PC-9 (cell line): ENCODE data around the gene S100A9. TPM values are rescaled to one million over a fixed set of nuclear protein-coding genes. Genes with fewer than 3 reads are reported as not detected.

Experiments
- BruUV-seq: library from RNA; stranded (reverse); fragments of 400-500 nt; replicated peaks from 2 replicates; lab custom pipeline; 2021; lab: Mats Ljungman, UMichigan
- CTCF ChIA-PET: fragments of 300-600 bp; sonication (Branson Sonifier 250); formaldehyde crosslinking; loops from one replicate; lab custom pipeline; 2022; ENCODE audit warnings: antibody characterized with exemption; lab: Charles Lee
- POLR2A ChIA-PET: fragments of 300-600 bp; sonication (Branson Sonifier 250); formaldehyde crosslinking; loops from one replicate; lab custom pipeline; 2022; ENCODE audit warnings: antibody characterized with exemption; ENCODE audit not compliant: unreplicated experiment; lab: Charles Lee
- DNase-seq, 2 experiments: peaks; one replicate each; pipeline versions ENCODE4 v3.0.0 to v3.0.0-alpha.2; 2015 to 2022; ENCODE audit warnings: mixed read lengths in 1 of 2
- H2AFZ ChIP-seq: fragments of 200-600 bp; sonication (generic); 2 replicates; pipeline ENCODE4 v1.8.1; 2017; ENCODE audit warnings: antibody characterized with exemption
- H3F3A ChIP-seq: fragments of 200-600 bp; sonication (generic); 2 replicates; pipeline ENCODE4 v1.8.1; 2017; ENCODE audit warnings: antibody characterized with exemption, mild to moderate bottlenecking, low read depth; ENCODE audit not compliant: insufficient read depth
- H3K27ac ChIP-seq: fragments of 200-600 bp; sonication (generic); 2 replicates; pipeline ENCODE4 v1.6.1; 2016; ENCODE audit warnings: mixed run types
- H3K27me3 ChIP-seq: fragments of 200-600 bp; sonication (generic); 2 replicates; pipeline ENCODE4 v1.6.1; 2016; ENCODE audit warnings: low read depth, mixed run types; ENCODE audit not compliant: insufficient read depth
- H3K36me3 ChIP-seq: fragments of 200-600 bp; sonication (generic); 2 replicates; pipeline ENCODE4 v1.6.1; 2016; ENCODE audit warnings: low read depth, mixed run types
- H3K4me1 ChIP-seq: fragments of 200-600 bp; sonication (generic); replicated peaks from 2 replicates; pipeline ENCODE4 v1.6.1; 2016; ENCODE audit warnings: mixed run types; ENCODE audit not compliant: insufficient read depth
- H3K4me2 ChIP-seq: fragments of 200-600 bp; sonication (generic); 2 replicates; pipeline ENCODE4 v1.6.1; 2017; ENCODE audit warnings: mixed run types
- H3K4me3 ChIP-seq: fragments of 200-600 bp; sonication (generic); 2 replicates; pipeline ENCODE4 v1.6.1; 2016; ENCODE audit warnings: mixed run types
- H3K79me2 ChIP-seq: fragments of 200-600 bp; sonication (generic); 2 replicates; pipeline ENCODE4 v1.6.1; 2017; ENCODE audit warnings: low read depth, mixed run types
- H3K9me2 ChIP-seq: fragments of 200-600 bp; sonication (generic); 2 replicates; pipeline ENCODE4 v1.8.1; 2017; ENCODE audit warnings: mild to moderate bottlenecking; ENCODE audit not compliant: insufficient read depth
- H3K9me3 ChIP-seq: fragments of 200-600 bp; sonication (generic); 2 replicates; pipeline ENCODE4 v1.8.1; 2016; ENCODE audit warnings: low read depth; ENCODE audit not compliant: insufficient read depth
- H4K20me1 ChIP-seq: fragments of 200-600 bp; sonication (generic); 2 replicates; pipeline ENCODE4 v1.8.1; 2017; ENCODE audit not compliant: insufficient read depth
- EZH2 ChIP-seq: fragments of 200-600 bp; sonication (generic); IDR thresholded peaks from 2 replicates; pipeline ENCODE4 v1.8.0; 2017; ENCODE audit warnings: antibody characterized with exemption, low read depth
- intact Hi-C: fragments of 100-400 bp; cut with micrococcal nuclease; formaldehyde crosslinking; loops from one replicate; pipeline ENCODE4 v1.10.0; 2022; ENCODE audit not compliant: unreplicated experiment
- total RNA-seq: library from RNA; stranded (reverse); gene quantifications from 2 replicates; pipeline ENCODE4 v1.2.3, GENCODE V29; 2021
- TF ChIP-seq, protein P1 (sequence below): fragments of 200-600 bp; sonication (generic); conservative IDR thresholded peaks from 2 replicates; pipeline ENCODE4 v1.6.1; 2017; ENCODE audit warnings: mixed run types, antibody characterized with exemption, mild to moderate bottlenecking, moderate library complexity

The S100A9 gene
- total RNA-seq, 1 experiment from 2014 or later = 4.3 TPM

GRCh38 chr1:153362187-153362775 lies 4.6 kb downstream of the S100A9 start:
- CTCF ChIA-PET = interaction anchor here (0.7 kb wide), 1 partner anchor 1249 kb away, joined by 3 read pairs; no protein-coding TSS in a partner anchor
- H3K4me1 ChIP-seq = peaks cover 80% of the 10 kb centered on the region
- no peak overlapping the region for H2AFZ ChIP-seq
- peak overlapping the region; percentile 71; the same call in 1 of the 2 replicates for H3K4me2 ChIP-seq
- no peaks in the 10 kb centered on the region for H3K27me3 ChIP-seq
- peaks cover 25% of the 10 kb centered on the region for H3K79me2 ChIP-seq
- no peaks in the 10 kb centered on the region for H3K9me2 ChIP-seq
- no TSS peak for BruUV-seq
- H3K27ac ChIP-seq = peak overlapping the region; percentile 42; the same call in 1 of the 2 replicates
- no peak overlapping the region for H3K4me3 ChIP-seq
- H3F3A ChIP-seq = peaks cover 83% of the 10 kb centered on the region
- no peaks in the 10 kb centered on the region for H4K20me1 ChIP-seq
- intact Hi-C loops = no loop called here
- POLR2A ChIA-PET = no interaction called here
- peaks cover 19% of the 10 kb centered on the region for H3K36me3 ChIP-seq
- no peaks in the 10 kb centered on the region for H3K9me3 ChIP-seq
- no peak for DNase-seq
- no peak for TF ChIP-seq EZH2
- TF ChIP-seq, protein P1, sequence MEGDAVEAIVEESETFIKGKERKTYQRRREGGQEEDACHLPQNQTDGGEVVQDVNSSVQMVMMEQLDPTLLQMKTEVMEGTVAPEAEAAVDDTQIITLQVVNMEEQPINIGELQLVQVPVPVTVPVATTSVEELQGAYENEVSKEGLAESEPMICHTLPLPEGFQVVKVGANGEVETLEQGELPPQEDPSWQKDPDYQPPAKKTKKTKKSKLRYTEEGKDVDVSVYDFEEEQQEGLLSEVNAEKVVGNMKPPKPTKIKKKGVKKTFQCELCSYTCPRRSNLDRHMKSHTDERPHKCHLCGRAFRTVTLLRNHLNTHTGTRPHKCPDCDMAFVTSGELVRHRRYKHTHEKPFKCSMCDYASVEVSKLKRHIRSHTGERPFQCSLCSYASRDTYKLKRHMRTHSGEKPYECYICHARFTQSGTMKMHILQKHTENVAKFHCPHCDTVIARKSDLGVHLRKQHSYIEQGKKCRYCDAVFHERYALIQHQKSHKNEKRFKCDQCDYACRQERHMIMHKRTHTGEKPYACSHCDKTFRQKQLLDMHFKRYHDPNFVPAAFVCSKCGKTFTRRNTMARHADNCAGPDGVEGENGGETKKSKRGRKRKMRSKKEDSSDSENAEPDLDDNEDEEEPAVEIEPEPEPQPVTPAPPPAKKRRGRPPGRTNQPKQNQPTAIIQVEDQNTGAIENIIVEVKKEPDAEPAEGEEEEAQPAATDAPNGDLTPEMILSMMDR = no peak

GRCh38 chr1:153363641-153364040 lies 6.0 kb downstream of the S100A9 start:
- H3K27me3 ChIP-seq = no peaks in the 10 kb centered on the region
- peaks cover 72% of the 10 kb centered on the region for H3F3A ChIP-seq
- no peak for DNase-seq
- no peaks in the 10 kb centered on the region for H3K9me2 ChIP-seq
- POLR2A ChIA-PET = interaction anchor here (0.7 kb wide), 1 partner anchor 181 kb away, joined by 8 read pairs; no protein-coding TSS in a partner anchor
- peaks cover 92% of the 10 kb centered on the region for H3K4me1 ChIP-seq
- no peak overlapping the region for H2AFZ ChIP-seq
- H4K20me1 ChIP-seq = no peaks in the 10 kb centered on the region
- TF ChIP-seq, protein P1 = no peak
- no peak for TF ChIP-seq EZH2
- CTCF ChIA-PET = no interaction called here
- H3K79me2 ChIP-seq = peaks cover 15% of the 10 kb centered on the region
- H3K36me3 ChIP-seq = peaks cover 13% of the 10 kb centered on the region
- H3K4me2 ChIP-seq = peak overlapping the region; percentile 71
- H3K4me3 ChIP-seq = 0 out of 2 replicates have a peak overlapping the region, but pooled peaks have one; percentile 22
- no peaks in the 10 kb centered on the region for H3K9me3 ChIP-seq
- intact Hi-C loops = no loop called here
- peak overlapping the region; percentile 96 for H3K27ac ChIP-seq
- no TSS peak for BruUV-seq

DNA sequence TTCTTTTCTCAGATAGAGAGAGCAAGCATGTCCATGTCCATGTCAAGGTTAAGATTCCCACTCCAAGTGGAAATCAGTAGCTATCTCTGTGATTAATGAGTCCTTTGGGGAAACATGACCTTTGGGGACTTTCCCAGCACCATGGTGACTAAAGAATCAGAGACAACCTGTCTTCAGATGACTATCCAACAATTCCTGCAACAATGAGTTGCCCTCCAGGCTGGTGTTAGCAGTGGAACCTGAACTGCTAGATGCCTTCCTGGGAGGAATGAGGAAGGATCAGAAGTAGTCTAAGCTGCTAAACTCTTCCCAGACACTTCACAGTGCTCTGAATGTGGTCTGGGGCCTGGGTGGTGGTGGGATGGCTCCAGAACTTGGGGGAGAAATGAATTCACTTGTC lies 6.5 kb downstream of the S100A9 start:
- H3K36me3 ChIP-seq = peaks cover 11% of the 10 kb centered on the region
- ChIA-PET POLR2A (interaction anchor here (0.7 kb wide), 1 partner anchor 181 kb away, joined by 8 read pairs; no protein-coding TSS in a partner anchor), CTCF (interaction anchor here (0.7 kb wide), 1 partner anchor 10 kb away, joined by 10 read pairs; no protein-coding TSS in a partner anchor)
- H3K79me2 ChIP-seq = peaks cover 10% of the 10 kb centered on the region; the same call in 1 of the 2 replicates
- no peaks in the 10 kb centered on the region for H3K9me3 ChIP-seq
- TF ChIP-seq, protein P1 = no peak
- no peak for TF ChIP-seq EZH2
- peaks cover 67% of the 10 kb centered on the region for H3F3A ChIP-seq
- H3K27ac ChIP-seq = peak overlapping the region; percentile 96
- intact Hi-C loops = no loop called here
- H3K4me1 ChIP-seq = peaks cover 94% of the 10 kb centered on the region
- BruUV-seq = no TSS peak
- no peaks in the 10 kb centered on the region for H4K20me1 ChIP-seq
- peak overlapping the region; percentile 22; the same call in 1 of the 2 replicates for H3K4me3 ChIP-seq
- peak; percentile 52 to 97 for DNase-seq
- H3K27me3 ChIP-seq = no peaks in the 10 kb centered on the region
- no peak overlapping the region for H2AFZ ChIP-seq
- H3K9me2 ChIP-seq = no peaks in the 10 kb centered on the region
- H3K4me2 ChIP-seq = peak overlapping the region; percentile 71
